Measurements from ENCODE around the gene FOXQ1. TPM values are rescaled to one million over a fixed set of nuclear protein-coding genes. Genes with fewer than 3 reads are reported as not detected.

Gene FOXQ1
- total and polyA plus RNA-seq, 4 donors, result 0.28 to 1.1 TPM; not detected in 2

- no peaks in the 10 kb centered on the region for H3K4me1 ChIP-seq (ENCODE audit: control insufficient read depth in 4 of 4, insufficient read depth in 4 of 4, low read length in 3 of 4)
- H3K9ac ChIP-seq (ENCODE audit: low read depth in 1 of 2, low read length in 2 of 2), result no peak overlapping the region
- no peak overlapping the region for H3K27ac ChIP-seq (ENCODE audit: low read depth in 1 of 2, low read length in 2 of 2)
- H3K36me3 ChIP-seq (ENCODE audit: control insufficient read depth in 4 of 4, insufficient read depth in 3 of 4, low read depth in 1 of 4, low read length in 3 of 4), result no peaks in the 10 kb centered on the region
- no peak for TF ChIP-seq MAX (IDR thresholded peaks at IDR 0.05)
- no peak for TF ChIP-seq NR2F2 (IDR thresholded peaks at IDR 0.05)
- TF ChIP-seq, protein P1, sequence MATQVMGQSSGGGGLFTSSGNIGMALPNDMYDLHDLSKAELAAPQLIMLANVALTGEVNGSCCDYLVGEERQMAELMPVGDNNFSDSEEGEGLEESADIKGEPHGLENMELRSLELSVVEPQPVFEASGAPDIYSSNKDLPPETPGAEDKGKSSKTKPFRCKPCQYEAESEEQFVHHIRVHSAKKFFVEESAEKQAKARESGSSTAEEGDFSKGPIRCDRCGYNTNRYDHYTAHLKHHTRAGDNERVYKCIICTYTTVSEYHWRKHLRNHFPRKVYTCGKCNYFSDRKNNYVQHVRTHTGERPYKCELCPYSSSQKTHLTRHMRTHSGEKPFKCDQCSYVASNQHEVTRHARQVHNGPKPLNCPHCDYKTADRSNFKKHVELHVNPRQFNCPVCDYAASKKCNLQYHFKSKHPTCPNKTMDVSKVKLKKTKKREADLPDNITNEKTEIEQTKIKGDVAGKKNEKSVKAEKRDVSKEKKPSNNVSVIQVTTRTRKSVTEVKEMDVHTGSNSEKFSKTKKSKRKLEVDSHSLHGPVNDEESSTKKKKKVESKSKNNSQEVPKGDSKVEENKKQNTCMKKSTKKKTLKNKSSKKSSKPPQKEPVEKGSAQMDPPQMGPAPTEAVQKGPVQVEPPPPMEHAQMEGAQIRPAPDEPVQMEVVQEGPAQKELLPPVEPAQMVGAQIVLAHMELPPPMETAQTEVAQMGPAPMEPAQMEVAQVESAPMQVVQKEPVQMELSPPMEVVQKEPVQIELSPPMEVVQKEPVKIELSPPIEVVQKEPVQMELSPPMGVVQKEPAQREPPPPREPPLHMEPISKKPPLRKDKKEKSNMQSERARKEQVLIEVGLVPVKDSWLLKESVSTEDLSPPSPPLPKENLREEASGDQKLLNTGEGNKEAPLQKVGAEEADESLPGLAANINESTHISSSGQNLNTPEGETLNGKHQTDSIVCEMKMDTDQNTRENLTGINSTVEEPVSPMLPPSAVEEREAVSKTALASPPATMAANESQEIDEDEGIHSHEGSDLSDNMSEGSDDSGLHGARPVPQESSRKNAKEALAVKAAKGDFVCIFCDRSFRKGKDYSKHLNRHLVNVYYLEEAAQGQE (IDR thresholded peaks at IDR 0.05), result no peak
- TF ChIP-seq RXRA (IDR thresholded peaks at IDR 0.05), result no peak
- TF ChIP-seq YY1 (IDR thresholded peaks at IDR 0.05), result no peak
- TF ChIP-seq, protein P2, sequence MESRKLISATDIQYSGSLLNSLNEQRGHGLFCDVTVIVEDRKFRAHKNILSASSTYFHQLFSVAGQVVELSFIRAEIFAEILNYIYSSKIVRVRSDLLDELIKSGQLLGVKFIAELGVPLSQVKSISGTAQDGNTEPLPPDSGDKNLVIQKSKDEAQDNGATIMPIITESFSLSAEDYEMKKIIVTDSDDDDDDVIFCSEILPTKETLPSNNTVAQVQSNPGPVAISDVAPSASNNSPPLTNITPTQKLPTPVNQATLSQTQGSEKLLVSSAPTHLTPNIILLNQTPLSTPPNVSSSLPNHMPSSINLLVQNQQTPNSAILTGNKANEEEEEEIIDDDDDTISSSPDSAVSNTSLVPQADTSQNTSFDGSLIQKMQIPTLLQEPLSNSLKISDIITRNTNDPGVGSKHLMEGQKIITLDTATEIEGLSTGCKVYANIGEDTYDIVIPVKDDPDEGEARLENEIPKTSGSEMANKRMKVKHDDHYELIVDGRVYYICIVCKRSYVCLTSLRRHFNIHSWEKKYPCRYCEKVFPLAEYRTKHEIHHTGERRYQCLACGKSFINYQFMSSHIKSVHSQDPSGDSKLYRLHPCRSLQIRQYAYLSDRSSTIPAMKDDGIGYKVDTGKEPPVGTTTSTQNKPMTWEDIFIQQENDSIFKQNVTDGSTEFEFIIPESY (IDR thresholded peaks at IDR 0.05), result no peak
- no peak for TF ChIP-seq HNF4G (IDR thresholded peaks at IDR 0.05)
- no peak for TF ChIP-seq ATF3 (IDR thresholded peaks at IDR 0.05)
- no peak for TF ChIP-seq FOXA1 (IDR thresholded peaks at IDR 0.05)
- TF ChIP-seq HNF4A (conservative IDR thresholded peaks at IDR 0.05), result no peak
- TF ChIP-seq JUND (IDR thresholded peaks at IDR 0.05), result no peak
- no peak for TF ChIP-seq EGR1 (IDR thresholded peaks at IDR 0.05; ENCODE audit: low read depth in 2 of 2)
- TF ChIP-seq CTCF (IDR thresholded peaks at IDR 0.05; ENCODE audit: low read depth, low read length, missing input control), result no peak
- no peak for TF ChIP-seq TAF1 (conservative IDR thresholded peaks at IDR 0.05)
- 82% methylated on average over 5 of the region's 5 CpGs for WGBS
- H3K27me3 ChIP-seq (ENCODE audit: control insufficient read depth in 4 of 4, insufficient read depth in 4 of 4, low read length in 3 of 4), result peaks cover 0 to 2% (median 0%) of the 10 kb centered on the region in 4 donors
- no peak for DNase-seq (ENCODE audit: low spot score)
- no peak overlapping the region for H3K4me3 ChIP-seq (ENCODE audit: low read depth in 1 of 3, low read length in 3 of 3)
- no peaks in the 10 kb centered on the region for H3K9me3 ChIP-seq (ENCODE audit: control insufficient read depth in 4 of 4, low read length in 3 of 4)
Observed at GRCh38 chr6:1278061-1278720, 33.7 kb upstream of the FOXQ1 start.

DNA sequence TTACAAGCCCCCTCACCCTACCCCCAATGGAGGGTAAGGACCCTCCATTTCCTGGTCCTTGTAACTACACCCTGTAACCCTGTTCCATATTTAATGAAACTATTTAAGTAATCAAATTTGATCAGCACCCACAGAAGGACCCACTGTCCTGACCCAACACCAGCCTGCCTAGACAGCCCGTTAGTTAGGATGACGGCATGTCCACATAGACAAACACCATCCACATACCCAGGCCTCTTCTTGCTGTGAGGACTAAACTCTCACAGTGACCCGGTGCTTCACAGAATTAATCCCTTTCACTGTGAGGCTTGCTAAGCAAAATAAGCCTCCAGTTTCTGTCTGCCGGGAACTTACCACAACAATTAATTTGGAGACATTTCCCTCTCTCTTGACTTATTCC lies 32.8 kb upstream of the FOXQ1 start:
- Histone ChIP-seq H3K4me3 (ENCODE audit: low read depth in 1 of 3, low read length in 3 of 3) (no peak overlapping the region), H3K27me3 (ENCODE audit: control insufficient read depth in 4 of 4, insufficient read depth in 4 of 4, low read length in 3 of 4) (peaks cover 0 to 2% (median 0%) of the 10 kb centered on the region in 4 donors), H3K4me1 (ENCODE audit: control insufficient read depth in 4 of 4, insufficient read depth in 4 of 4, low read length in 3 of 4) (no peaks in the 10 kb centered on the region), H3K9ac (ENCODE audit: low read depth in 1 of 2, low read length in 2 of 2) (no peak overlapping the region), H3K9me3 (ENCODE audit: control insufficient read depth in 4 of 4, low read length in 3 of 4) (no peaks in the 10 kb centered on the region), H3K27ac (ENCODE audit: low read depth in 1 of 2, low read length in 2 of 2) (no peak overlapping the region), H3K36me3 (ENCODE audit: control insufficient read depth in 4 of 4, insufficient read depth in 3 of 4, low read depth in 1 of 4, low read length in 3 of 4) (no peaks in the 10 kb centered on the region)
- 95% methylated on average over 4 of the region's 4 CpGs for WGBS
- no peak for TF ChIP-seq MAX (IDR thresholded peaks at IDR 0.05)
- TF ChIP-seq RAD21 (IDR thresholded peaks at IDR 0.05), result no peak
- no peak for TF ChIP-seq RXRA (IDR thresholded peaks at IDR 0.05)
- no peak for TF ChIP-seq GABPA (IDR thresholded peaks at IDR 0.05 in 1 of 2, conservative IDR thresholded peaks at IDR 0.05 in 1 of 2)
- TF ChIP-seq FOXA2 (IDR thresholded peaks at IDR 0.05), result no peak
- no peak for TF ChIP-seq FOXA1 (IDR thresholded peaks at IDR 0.05)
- no peak for TF ChIP-seq NR2F2 (IDR thresholded peaks at IDR 0.05)
- TF ChIP-seq HNF4G (IDR thresholded peaks at IDR 0.05), result no peak
- no peak for TF ChIP-seq SP1 (IDR thresholded peaks at IDR 0.05)
- no peak for TF ChIP-seq HNF4A (conservative IDR thresholded peaks at IDR 0.05)
- no peak for TF ChIP-seq YY1 (IDR thresholded peaks at IDR 0.05)
- no peak for TF ChIP-seq JUND (IDR thresholded peaks at IDR 0.05)
- TF ChIP-seq TAF1 (conservative IDR thresholded peaks at IDR 0.05), result no peak
- TF ChIP-seq CTCF (IDR thresholded peaks at IDR 0.05; ENCODE audit: low read depth, low read length, missing input control), result no peak
- DNase-seq (ENCODE audit: low spot score), result no peak
